GM18951 (cell line): ENCODE data around the gene ANGPTL4.
"Not testable (repeated sequence)": the region's sequence is repeated elsewhere in the genome, so short reads cannot be mapped to it uniquely, and the experiment has no call there.

ENCODE experiments used
- POLR2A ChIP-seq: IDR thresholded peaks from 4 replicates; pipeline ENCODE4 v1.6.1; 2011; ENCODE audit warnings: mild to moderate bottlenecking; ENCODE audit not compliant: insufficient read length, insufficient read depth; ENCODE audit errors: extremely low read depth
- in situ Hi-C: fragments of 300-500 bp; cut with MboI; formaldehyde crosslinking; loops from one replicate; pipeline ENCODE4 v1.12.0; 2022; ENCODE audit warnings: low sequenced_read_pairs, mixed read lengths, inconsistent platforms; ENCODE audit not compliant: unreplicated experiment

Gene ANGPTL4

DNA sequence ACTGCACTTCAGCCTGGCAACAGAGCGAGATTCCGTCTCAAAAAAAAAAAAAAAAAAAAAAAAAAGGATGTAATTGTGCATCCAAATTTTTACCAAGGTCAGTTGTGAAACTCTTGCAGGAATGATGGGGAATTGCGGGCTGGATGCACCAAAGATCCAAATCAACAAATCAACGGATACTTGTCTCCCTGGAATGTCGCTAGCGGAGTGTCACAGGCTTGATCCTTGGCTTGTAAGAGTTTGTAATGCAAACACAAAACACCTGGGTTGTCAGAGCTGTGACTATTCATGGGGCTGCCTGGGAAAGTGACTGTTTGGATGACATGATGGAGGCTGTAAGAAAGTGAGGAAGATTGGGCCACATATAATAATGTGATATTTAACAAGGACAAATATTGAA, 25.1 kb upstream of the ANGPTL4 start:
- TF ChIP-seq POLR2A = no peak
- in situ Hi-C loops = no loop called here

DNA sequence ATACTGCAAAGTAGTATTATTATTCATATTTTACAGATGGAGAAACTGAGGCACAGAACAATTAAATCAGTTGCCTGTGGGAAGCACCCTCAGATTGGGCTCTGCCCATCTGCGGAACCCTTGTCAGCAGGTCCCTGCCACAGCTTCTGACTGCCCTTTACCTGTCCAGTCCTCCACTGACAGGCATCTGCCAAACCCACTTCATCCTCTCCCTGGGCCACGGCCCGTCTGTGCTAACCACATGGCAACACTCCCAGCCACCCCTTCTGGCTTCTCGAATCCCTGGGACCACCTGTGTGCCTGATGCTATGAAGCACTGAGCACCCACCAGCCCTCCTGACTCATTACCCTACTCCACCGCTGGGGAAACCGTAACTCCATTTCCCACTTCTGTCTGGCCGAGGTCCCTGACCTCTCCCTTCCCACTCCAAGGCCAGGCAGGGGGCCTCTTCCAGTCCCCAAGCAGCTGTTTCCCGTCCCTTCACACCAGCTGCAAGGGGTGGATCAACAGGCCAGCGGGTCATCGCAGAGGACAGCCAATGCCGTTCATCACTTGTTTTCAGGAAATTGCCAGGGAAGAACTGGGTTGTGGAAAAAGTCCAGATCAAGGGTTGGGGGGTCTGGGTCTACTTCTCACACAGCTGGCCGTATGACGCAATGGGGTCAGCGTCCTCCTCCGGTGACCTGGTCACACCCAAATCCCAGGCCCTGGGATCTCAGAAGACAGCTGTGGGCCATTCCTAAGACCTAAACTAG, 23.4 kb upstream of the ANGPTL4 start:
- in situ Hi-C loops = no loop called here
- no peak for TF ChIP-seq POLR2A

DNA sequence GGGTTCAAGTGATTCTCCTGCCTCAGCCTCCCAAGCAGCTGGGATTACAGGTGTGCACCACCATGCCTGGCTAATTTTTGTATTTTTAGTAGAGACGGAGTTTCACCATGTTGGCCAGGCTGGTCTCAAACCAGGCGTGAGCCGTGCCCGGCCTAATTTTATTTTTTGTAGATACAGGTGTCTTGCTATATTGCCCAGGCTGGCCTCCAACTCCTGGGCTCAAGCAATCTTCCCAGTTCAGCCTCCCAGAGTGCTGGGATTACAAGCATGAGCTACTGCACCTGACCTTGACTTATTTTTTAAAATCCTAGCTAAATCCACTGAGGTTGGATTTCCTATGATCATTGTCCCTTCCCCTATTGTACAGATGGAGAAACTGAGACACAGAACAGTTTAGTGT, 22.5 kb upstream of the ANGPTL4 start:
- in situ Hi-C loops = not testable (repeated sequence)

DNA sequence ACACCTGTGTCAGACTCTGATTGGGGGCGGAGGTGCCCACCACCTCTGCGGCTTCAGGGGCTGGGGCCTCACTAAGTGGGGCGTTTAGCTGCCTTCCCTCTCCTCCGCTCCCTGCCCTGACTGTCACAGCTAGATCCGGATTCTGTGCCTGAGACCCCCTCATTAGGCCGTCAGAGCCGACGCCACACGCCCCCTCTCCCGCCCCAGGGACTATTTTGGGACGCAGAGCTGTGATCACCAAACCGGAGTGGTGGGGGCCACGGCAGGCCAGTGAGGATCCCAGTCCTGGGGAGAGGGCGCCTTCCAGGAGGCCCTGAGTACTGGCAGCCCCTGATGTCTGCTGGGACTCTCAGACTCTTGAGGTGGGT, 21.7 kb upstream of the ANGPTL4 start:
- in situ Hi-C loops = no loop called here

DNA sequence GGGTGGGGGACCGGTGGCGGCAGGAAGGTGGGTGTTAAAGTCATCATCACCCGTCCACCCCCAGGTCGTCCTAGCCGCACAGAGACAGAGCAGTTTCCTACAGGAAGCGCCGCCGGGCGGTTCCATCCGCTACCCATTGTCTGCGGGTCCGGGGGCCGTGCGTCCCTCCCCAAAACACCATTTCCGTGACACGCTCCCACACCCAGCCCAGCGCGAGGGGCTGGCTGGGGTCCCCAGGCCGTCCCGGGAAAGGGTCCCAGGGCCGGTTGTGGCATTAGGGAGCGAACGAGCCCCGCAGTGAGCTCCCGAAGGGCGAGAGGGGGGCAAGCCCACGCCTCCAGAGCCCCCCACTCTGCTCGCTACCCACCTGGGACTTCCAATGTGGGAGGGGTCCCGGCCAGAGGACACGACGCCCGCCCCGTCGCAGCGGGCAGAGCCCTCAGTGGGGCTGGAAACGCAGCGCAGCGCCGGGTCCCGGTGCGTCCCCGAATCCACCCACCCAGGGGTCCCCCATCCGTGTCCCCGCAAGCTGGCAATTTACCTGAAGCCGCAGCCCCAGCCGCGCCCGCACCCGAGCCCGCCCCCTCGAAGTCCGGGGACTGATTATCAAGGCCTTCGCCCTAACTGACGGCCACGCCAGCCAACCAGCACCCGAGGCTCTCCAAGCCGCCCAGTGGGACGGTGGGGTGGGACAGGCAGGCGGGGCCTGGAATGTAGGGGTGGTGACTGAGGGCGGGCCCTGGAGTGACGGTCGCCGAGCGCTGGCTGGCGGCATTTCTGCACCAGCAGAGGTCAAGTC, 21.1 kb upstream of the ANGPTL4 start, which contains the start of gene KANK3:
Gene KANK3, minus strand, starts transcription at position 579 of the 799 bp plus-strand sequence. CDS start 5,434 bp downstream, outside the sequence.
- TF ChIP-seq POLR2A = no peak
- in situ Hi-C loops = no loop called here

More for the DNA sequence above, 21.7 kb upstream of the ANGPTL4 start:
- no peak for TF ChIP-seq POLR2A

DNA sequence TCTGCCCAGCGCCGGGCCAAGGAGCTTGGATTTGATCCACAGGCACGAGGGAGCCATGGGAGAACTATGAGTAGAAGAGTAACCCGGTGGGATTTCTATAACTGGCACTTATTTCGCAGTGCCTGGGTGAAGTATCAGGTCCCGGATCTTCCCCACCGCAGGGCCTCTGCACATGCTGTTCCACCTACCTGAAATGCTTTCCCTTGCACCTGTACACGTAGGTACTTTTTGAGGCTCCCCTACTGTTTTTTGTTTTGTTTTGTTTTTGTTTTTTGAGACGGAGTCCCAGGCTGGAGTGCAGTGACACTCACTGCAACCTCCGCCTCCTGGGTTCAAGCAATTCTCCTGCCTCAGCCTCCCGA, 20.5 kb upstream of the ANGPTL4 start:
- TF ChIP-seq POLR2A = no peak
- in situ Hi-C loops = no loop called here

DNA sequence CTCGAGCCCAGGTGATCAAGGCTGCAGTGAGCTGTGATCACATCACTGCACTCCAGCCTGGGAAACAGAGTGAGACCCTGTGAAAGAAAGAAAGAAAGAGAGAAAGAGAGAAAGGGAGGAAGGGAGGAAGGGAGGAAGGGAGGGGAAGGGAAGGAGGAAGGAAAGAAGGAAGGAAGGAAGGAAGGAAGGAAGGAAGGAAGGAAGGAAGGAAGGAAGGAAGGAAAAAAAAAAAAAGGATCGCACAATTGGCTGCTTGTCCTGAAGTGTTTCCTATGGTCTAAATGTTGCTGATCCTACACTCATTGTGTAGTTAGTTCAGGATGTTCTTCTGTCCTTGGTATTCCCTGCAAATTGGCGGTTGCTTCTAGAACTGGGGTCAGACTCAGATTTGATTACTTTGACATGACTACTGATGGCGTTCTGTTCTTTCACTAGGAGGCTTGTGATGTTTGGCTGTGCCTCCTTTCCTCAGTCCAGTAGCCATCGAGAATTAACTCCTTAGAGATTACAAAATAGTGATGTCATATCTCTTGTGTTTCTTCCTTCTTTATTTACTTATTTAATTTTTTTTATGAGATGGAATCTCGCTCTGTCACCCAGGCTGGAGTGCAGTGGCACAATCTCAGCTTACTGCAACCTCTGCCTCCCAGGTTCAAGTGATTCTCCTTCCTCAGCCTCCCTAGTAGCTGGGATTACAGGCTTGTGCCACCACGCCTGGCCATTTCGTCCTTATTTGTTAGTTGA, 14.2 kb upstream of the ANGPTL4 start:
- in situ Hi-C loops = not testable (repeated sequence)

DNA sequence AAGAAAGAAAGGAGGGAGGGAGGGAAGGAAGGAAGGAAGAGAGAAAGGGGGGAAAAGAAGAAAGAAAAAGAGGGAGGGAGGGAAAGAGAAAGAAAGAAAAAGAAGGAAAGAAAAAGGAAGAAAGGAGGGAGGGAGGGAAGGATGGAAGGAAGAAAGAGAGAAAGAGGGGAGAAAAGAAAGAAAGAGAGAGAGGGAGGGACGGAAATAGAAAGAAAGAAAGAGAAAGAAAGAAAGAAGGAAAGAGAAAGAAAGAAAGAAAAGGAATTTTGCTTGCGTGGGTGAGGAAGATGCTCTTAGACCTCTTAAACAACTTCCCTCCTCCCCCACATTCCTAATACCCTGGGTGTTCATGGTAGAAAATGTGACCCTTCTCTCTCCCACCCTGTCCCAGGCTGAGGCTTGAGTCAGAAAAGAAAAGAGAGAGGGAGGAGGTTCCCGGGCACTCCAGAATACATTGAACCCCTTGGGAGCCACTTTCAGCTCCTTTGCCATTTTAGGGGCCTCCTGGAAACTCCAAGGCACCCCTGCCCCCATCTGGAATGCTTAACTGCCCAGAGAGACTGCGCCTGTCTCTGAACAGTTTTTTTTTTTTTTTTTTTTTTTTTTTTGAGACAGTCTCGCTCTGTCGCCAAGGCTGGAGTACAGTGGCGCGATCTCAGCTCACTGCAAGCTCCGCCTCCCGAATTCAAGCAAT, 11.7 kb upstream of the ANGPTL4 start:
- TF ChIP-seq POLR2A = no peak
- in situ Hi-C loops = no loop called here

DNA sequence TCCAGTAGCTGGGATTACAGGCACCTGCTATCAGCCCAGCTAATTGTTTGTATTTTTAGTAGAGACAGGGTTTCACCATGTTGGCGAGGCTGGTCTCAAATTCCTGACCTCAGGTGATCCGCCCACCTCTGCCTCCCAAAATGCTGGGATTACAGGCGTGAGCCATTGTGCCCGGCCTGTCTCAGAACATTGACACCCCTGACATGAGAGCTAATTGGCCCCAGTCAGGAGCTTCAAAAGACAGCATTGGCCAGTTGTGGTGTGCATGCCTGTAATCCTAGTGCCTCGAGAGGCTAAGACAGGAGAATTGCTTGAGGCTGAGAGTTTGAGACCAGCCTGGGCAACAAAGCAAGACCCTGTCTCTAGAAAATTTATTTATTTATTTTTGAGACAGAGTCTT, 11.1 kb upstream of the ANGPTL4 start:
- in situ Hi-C loops = not testable (repeated sequence)

DNA sequence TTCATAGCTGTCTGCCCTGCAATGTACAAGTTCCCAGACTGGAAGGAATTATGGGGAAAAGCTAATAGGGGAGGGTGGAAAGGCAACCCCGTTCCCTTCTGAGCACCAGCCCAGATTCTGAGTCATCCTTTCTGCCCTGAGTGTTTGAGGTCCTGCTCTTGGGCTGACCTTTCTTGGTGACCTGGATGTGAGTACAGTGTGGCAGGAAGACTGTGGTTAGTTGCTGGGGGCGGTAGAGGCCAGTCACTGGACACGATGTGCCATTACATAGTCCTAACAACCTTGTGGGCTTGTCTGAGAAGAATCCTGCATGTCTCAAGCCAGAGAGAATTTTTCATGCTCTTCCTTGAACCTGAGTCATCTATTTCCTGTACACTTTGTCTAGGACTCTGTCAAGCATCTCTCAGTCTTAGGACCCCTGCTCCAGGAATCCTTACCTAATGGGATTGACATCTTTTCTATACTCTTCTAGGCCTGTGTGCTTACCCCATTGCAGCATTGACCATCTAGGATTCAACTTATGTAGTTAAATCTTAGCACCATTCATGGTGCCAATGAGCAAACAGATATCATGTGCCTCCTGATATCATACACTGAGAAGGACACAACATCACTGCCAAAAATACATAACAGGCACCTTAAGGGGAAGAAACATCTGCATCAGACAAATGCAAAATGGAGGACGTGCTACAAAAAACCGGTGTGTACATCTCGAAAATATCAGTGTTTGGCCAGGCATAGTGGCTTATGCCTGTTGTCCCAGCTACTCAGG, 8.1 kb upstream of the ANGPTL4 start:
- in situ Hi-C loops = no loop called here

DNA sequence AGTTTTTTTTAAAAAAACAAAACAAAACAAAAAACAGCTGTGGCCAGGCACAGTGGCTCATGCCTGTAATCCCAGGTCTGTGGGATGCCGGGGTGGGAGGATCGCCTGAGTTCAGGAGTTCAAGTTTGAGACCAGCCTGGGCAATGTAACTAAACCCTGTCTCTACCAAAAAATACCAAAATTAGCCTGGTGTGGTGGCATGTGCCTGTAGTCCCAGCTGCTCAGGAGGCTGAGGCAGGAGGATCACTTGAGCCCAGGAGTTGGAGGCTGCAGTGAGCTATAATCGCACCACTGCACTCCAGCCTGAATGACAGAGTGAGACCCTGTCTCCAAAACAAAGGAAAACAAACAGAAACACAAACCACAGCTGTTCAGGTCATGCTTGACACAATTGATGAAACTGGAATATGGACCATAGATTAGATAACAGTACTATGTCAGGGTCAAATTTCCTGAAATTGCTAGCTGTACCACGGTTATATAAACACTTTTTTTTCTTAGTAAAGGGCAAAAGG, 6.9 kb upstream of the ANGPTL4 start:
- no peak for TF ChIP-seq POLR2A
- in situ Hi-C loops = no loop called here

More for the DNA sequence above, 8.1 kb upstream of the ANGPTL4 start:
- TF ChIP-seq POLR2A = no peak

DNA sequence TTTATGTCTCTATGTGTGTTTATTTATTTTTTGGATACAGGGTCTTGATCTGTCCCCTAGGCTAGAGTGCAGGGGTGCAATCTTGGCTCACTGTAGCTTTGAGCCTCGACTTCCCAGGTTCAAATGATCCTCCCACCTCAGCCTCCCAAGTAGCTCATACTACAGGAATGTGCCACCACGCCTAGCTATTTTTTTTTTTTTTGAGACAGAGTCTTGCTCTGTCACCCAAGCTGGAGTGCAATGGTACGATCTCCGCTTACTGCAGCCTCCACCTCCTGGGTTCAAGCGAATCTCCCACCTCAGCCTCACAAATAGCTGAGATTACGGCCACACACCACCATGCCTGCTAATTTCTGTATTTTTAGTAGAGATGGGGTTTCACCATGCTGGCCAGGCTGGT, 5.0 kb upstream of the ANGPTL4 start:
- no peak for TF ChIP-seq POLR2A
- in situ Hi-C loops = no loop called here
